NCI-H526 (cell line): Measurements from ENCODE around the gene APC2.
A peak's percentile ranks its signal among the peaks of the same experiment; 100 is the strongest.
"Not testable (repeated sequence)": the region's sequence is repeated elsewhere in the genome, so short reads cannot be mapped to it uniquely, and the experiment has no call there.

Experiments
- DNase-seq, 2 experiments: peaks; one replicate each; lab custom pipeline; 2025; lab: John Stamatoyannopoulos, UW

Gene APC2

GRCh38 chr19:1511318-1512317 is 61.7 kb downstream of the APC2 start:
- no peak for DNase-seq

- DNase-seq, result peak in 1 of 2 experiments; percentile 45
Measured at GRCh38 chr19:1512671-1513498, 63.0 kb downstream of the APC2 start, which contains the start of gene ADAMTSL5. Gene ADAMTSL5, minus strand, starts transcription at chr19:1513019. Its CDS starts 2,076 bp downstream, at chr19:1510943.

- DNase-seq, result no peak
Measured at GRCh38 chr19:1513499-1514294, 63.8 kb downstream of the APC2 start.

GRCh38 chr19:1514295-1514661 is 64.4 kb downstream of the APC2 start:
- no peak for DNase-seq

GRCh38 chr19:1514986-1515721 is 65.2 kb downstream of the APC2 start:
- no peak for DNase-seq

GRCh38 chr19:1516395-1516753 is 66.5 kb downstream of the APC2 start:
- DNase-seq, result peak; percentile 9 to 41

- DNase-seq, result no peak
Measured at GRCh38 chr19:1518471-1518870, 68.5 kb downstream of the APC2 start.

GRCh38 chr19:1519802-1520201 is 69.9 kb downstream of the APC2 start:
- not testable (repeated sequence) for DNase-seq

GRCh38 chr19:1520203-1520780 is 70.4 kb downstream of the APC2 start:
- no peak for DNase-seq

GRCh38 chr19:1521636-1522035 is 71.7 kb downstream of the APC2 start:
- no peak for DNase-seq

GRCh38 chr19:1522061-1522460 is 72.1 kb downstream of the APC2 start:
- DNase-seq, result no peak

- DNase-seq, result no peak
Measured at GRCh38 chr19:1522838-1523237, 72.9 kb downstream of the APC2 start.
